D721Med (cell line): ENCODE measurements around the gene F7.

Source experiments
- DNase-seq: peaks from one replicate; pipeline ENCODE4 v3.0.0; 2011; ENCODE audit warnings: low spot score; ENCODE audit not compliant: insufficient read length
- FAIRE-seq: peaks from 2 replicates; lab custom pipeline; 2011; peaks lifted over from hg19 to GRCh38; lab: Jason Lieb, UNC
- TF ChIP-seq, protein P1 (sequence below): IDR thresholded peaks from 2 replicates; pipeline ENCODE4 v1.5.1; 2012; ENCODE audit warnings: mild to moderate bottlenecking, control low read depth; ENCODE audit not compliant: insufficient read depth; ENCODE audit errors: missing control alignments

The F7 gene

DNA sequence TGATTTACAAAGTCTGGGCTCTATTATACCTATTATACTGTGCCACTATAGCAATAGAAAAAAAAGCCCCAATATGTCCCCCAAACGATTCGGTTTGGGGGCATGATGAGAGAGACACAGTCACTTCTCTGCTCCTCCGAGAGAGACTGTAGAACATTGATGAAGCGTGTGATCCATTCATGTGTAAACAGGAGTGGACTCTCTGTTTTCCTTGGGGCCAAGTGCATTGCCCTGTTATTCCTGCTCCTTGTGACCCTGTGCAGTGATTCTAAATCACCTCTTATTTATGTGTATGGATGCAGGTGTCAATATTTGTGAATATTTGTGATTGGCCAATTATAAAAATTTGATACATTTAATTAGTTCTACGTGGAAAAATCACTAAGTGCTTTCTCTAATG, 34.0 kb downstream of the F7 start:
- FAIRE-seq (no peak), DNase-seq (no peak)
- TF ChIP-seq, protein P1, sequence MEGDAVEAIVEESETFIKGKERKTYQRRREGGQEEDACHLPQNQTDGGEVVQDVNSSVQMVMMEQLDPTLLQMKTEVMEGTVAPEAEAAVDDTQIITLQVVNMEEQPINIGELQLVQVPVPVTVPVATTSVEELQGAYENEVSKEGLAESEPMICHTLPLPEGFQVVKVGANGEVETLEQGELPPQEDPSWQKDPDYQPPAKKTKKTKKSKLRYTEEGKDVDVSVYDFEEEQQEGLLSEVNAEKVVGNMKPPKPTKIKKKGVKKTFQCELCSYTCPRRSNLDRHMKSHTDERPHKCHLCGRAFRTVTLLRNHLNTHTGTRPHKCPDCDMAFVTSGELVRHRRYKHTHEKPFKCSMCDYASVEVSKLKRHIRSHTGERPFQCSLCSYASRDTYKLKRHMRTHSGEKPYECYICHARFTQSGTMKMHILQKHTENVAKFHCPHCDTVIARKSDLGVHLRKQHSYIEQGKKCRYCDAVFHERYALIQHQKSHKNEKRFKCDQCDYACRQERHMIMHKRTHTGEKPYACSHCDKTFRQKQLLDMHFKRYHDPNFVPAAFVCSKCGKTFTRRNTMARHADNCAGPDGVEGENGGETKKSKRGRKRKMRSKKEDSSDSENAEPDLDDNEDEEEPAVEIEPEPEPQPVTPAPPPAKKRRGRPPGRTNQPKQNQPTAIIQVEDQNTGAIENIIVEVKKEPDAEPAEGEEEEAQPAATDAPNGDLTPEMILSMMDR: no peak

DNA sequence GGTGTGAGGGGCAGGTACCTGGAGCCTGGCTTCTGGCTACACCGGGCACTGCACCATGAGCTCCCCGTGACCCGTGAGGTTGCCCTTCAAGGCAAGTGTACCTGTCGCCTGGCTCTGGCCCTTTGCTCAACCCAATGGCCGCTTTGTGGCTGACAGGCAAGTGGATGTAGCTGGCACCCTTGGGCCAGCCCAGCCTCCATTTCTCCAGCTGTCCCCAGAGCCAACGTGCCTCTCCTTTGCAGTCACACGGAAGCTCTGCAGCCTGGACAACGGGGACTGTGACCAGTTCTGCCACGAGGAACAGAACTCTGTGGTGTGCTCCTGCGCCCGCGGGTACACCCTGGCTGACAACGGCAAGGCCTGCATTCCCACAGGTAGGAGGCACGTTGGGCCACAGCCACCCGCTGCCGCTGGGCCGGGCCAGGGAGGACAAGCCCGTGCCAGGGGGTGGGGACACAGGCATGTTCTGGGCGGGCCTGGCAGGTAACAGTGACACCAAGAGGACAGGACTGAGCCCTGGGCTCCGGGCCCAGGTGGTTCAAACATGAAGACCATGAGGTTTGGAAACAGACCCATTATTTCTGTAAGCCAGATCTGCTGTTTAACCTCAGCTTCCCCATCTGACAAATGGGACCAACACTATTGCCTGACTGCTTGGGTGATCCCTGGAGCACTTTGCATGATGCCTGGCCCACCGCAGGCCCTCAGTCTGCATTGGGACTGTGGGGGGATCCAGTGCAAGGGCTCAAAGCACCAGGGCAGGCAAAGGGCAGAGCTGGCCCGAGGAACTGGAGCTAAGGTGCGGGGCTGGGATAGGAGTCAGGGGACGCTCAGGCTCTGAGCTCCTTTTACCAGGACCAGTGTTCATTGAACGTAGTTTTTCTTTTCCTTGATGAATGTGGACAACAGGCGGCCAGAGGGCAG, 35.3 kb downstream of the F7 start:
- DNase-seq (no peak), FAIRE-seq (no peak)

DNA sequence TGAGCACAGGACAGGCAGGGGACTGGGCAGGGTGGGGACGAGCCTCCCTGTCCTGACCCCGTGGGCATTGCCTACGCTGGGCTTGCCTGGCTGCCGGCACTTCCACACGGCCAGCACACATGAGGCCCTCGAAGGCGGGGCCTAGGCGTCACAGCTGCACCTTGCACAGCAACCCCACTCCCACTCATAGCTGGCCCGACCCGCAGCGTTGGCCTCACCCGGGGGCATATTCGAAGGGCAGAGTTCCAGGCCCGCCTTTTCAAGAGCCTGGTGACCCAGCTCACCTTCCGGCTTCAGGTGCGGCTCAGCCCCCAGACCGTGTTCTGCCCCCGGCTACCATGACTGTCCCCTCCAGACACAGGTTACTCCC, 36.0 kb downstream of the F7 start:
- FAIRE-seq (no peak), DNase-seq (no peak)
- TF ChIP-seq, protein P1: no peak

More for the DNA sequence above, 35.3 kb downstream of the F7 start:
- TF ChIP-seq, protein P1: no peak

DNA sequence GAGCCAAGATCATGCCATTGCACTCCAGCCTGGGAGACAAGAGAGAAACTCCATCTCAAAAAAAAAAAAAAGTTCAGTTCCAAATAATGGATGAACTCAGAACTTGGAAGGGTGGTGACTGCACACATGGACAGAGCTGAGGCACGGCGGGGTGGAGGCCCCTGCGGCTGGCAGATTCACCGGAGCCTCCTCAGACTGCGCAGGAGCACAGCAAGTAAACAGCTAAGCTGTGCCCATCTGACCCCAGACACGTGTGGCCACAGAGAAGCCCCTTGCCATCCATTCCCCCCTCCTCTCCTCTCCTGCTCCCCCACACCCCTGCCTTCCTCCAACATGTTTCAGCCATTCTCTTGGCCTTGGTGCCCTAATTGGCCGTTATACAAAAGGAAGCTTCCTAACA, 37.3 kb downstream of the F7 start:
- DNase-seq (no peak), FAIRE-seq (no peak)
- TF ChIP-seq, protein P1: no peak

DNA sequence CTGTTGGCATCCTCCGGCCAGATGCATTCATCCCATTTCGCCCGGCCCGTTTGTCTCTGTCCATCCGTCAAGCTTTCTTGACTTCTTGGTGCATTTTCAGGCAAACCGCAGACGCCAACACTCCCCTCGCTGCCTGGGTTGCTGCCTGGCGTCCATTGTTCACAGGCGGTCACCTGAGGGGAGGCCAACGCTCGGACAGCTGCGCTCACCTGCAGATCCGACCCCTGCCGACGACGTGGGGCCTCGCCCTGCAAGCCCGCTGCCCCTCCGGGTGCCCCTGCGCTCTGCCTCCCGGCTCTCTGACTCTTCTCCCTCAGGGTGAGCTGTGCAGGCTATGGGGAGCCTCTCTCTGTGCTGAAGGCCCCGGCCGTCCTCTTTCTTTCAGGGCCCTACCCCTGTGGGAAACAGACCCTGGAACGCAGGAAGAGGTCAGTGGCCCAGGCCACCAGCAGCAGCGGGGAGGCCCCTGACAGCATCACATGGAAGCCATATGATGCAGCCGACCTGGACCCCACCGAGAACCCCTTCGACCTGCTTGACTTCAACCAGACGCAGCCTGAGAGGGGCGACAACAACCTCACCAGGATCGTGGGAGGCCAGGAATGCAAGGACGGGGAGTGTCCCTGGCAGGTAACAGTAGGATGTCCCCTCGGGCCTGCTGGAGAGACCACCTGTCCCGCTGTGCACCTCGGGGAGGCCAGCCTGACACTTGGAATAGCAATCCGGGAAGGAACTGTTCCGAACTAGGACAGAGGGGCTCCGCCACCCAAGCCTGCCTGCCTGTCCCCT, 38.1 kb downstream of the F7 start:
- FAIRE-seq (no peak), DNase-seq (no peak)
- TF ChIP-seq, protein P1: no peak

DNA sequence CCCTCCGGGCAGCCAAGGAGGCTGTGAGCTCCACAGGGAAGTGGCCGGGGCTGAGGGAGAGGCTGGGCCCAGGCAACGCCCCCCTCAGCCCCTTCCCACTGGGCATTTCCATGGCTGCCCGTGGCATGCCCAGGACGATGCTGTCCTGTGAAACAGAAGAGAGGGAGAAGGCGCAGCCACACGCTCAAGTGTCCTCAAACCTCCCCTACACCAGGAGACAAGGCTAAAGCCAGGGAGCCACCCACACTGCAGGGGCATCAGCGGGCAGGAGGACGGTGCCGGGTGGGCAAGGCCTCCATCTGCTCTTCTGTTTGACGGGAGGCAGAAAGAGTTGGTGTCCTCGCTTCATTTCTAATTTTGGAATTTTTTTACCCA, 38.7 kb downstream of the F7 start:
- DNase-seq: no peak
- TF ChIP-seq, protein P1: no peak
- FAIRE-seq: no peak

DNA sequence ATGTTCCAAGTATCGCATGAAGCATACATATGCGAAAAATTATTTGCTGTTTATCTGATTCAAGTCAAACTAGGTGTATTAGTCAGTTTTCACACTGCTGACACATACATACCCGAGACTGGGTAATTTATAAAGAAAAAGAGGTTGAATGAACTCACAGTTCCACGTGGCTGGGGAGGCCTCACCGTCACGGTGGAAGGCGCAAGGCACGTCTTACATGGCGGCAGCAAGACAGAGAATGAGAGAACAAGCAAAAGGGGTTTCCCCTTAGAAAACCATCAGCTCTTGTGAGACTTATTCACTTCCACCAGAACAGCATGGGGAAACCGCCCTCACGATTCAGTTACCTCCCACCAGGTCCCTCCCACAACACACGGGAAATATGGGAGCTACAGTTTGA, 39.9 kb downstream of the F7 start:
- DNase-seq (no peak), FAIRE-seq (no peak)
- TF ChIP-seq, protein P1: no peak
